NCI-H2029 (cell line): ENCODE data around the gene LCE3B.

ENCODE experiments used
- DNase-seq: peaks from one replicate; lab custom pipeline; 2025; lab: John Stamatoyannopoulos, UW

Gene LCE3B

DNA sequence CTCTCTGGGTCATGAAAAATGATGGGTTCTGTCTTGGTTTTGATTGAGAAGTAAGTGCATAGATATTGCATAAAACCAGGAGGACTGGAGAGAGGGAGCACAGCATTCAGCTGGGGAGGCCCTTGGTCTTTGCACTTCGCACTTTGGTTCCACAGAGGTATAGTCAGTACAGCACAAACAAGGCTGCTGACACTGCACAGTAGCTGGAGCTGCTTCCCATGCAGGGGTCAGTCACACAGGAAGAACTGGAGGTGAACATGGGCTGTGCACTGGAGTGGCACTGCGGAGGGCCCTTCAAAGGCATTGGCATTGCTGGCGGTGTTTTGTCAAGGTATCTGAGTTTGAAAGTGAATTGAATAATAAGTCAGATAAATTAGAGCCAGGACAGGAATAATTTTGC is 45.0 kb downstream of the LCE3B start:
- no peak for DNase-seq

- no peak for DNase-seq
Observed at GRCh38 chr1:152663098-152663497, 49.5 kb downstream of the LCE3B start, which contains the start of gene LCE2D. Gene LCE2D (plus strand): TSS chr1:152663380. CDS start chr1:152664106, 726 bp downstream.
